ENCODE results near the gene ATM.

- TF ChIP-seq, protein P1, sequence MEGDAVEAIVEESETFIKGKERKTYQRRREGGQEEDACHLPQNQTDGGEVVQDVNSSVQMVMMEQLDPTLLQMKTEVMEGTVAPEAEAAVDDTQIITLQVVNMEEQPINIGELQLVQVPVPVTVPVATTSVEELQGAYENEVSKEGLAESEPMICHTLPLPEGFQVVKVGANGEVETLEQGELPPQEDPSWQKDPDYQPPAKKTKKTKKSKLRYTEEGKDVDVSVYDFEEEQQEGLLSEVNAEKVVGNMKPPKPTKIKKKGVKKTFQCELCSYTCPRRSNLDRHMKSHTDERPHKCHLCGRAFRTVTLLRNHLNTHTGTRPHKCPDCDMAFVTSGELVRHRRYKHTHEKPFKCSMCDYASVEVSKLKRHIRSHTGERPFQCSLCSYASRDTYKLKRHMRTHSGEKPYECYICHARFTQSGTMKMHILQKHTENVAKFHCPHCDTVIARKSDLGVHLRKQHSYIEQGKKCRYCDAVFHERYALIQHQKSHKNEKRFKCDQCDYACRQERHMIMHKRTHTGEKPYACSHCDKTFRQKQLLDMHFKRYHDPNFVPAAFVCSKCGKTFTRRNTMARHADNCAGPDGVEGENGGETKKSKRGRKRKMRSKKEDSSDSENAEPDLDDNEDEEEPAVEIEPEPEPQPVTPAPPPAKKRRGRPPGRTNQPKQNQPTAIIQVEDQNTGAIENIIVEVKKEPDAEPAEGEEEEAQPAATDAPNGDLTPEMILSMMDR (IDR thresholded peaks at IDR 0.05) = no peak
- no peak for TF ChIP-seq POLR2A (IDR thresholded peaks at IDR 0.05)
Observed at GRCh38 chr11:108405706-108406105, 182.8 kb downstream of the ATM start.

All from body of pancreas (tissue), 4 donors.